Endothelial cell of umbilical vein (primary cell): ENCODE data around the gene DDX54. TPM values are rescaled to one million over a fixed set of nuclear protein-coding genes. Genes with fewer than 3 reads are reported as not detected.

Source experiments
- BruUV-seq: library from RNA; stranded (reverse); fragments of 400-500 nt; replicated peaks from 2 replicates; lab custom pipeline; 2021; lab: Mats Ljungman, UMichigan
- CTCF ChIA-PET: fragments of 300-600, 350-600 bp; sonication (Branson Sonifier 250); formaldehyde crosslinking; loops from one replicate; lab custom pipeline; 2021; ENCODE audit warnings: antibody characterized with exemption, inconsistent platforms; lab: Charles Lee
- POLR2A ChIA-PET: fragments of 300-600, 350-600 bp; sonication (Branson Sonifier 250); formaldehyde crosslinking; loops from one replicate; lab custom pipeline; 2021; ENCODE audit warnings: antibody characterized with exemption, inconsistent platforms; lab: Charles Lee
- DNase-seq: peaks from one replicate; pipeline ENCODE4 v3.0.0-alpha.2; 2011; ENCODE audit warnings: low read depth, low spot score
- FAIRE-seq: peaks from 2 replicates; lab custom pipeline; 2011; peaks lifted over from hg19 to GRCh38; lab: Jason Lieb, UNC
- H2AFZ ChIP-seq: 2 replicates; pipeline ENCODE4 v1.6.0; 2012; ENCODE audit warnings: low read depth, low read length, control low read depth, inconsistent platforms
- H3K27ac ChIP-seq: 2 replicates; pipeline ENCODE4 v1.5.1; 2011; ENCODE audit warnings: low read depth, mild to moderate bottlenecking, control low read depth, low read length, moderate library complexity; ENCODE audit not compliant: insufficient read depth
- H3K27me3 ChIP-seq, 2 experiments: 2 replicates each; pipeline versions ENCODE4 v1.6.0 to v1.6.1; 2011; ENCODE audit warnings: low read length in 2 of 2, mixed read lengths in 1 of 2; ENCODE audit not compliant: control insufficient read depth in 2 of 2, insufficient read depth in 2 of 2
- H3K36me3 ChIP-seq, 2 experiments: 2 replicates in 1 of 2; 3 replicates in 1 of 2; pipeline ENCODE4 v1.5.1; 2011; ENCODE audit warnings: low read length in 2 of 2, mild to moderate bottlenecking in 1 of 2, moderate library complexity in 1 of 2; ENCODE audit not compliant: control insufficient read depth in 2 of 2, insufficient read depth in 2 of 2; ENCODE audit errors: extremely low read depth in 1 of 2
- H3K4me1 ChIP-seq: 3 replicates; pipeline ENCODE4 v1.5.1; 2011; ENCODE audit warnings: mild to moderate bottlenecking, low read length; ENCODE audit not compliant: control insufficient read depth, insufficient read depth; ENCODE audit errors: extremely low read depth
- H3K4me2 ChIP-seq: 2 replicates; pipeline ENCODE4 v1.6.1; 2011; ENCODE audit warnings: low read length, control low read depth, mixed read lengths; ENCODE audit not compliant: insufficient read depth
- H3K4me3 ChIP-seq, 3 experiments: fragments of 200-600 bp in 1 of 3; sonication (generic), shearing (Covaris generic) in 1 of 3; replicated peaks in 1 of 3; 2 replicates each; pipeline ENCODE4 v1.5.1; 2011 to 2016; ENCODE audit warnings: control low read depth in 3 of 3, low read length in 3 of 3, mild to moderate bottlenecking in 2 of 3, inconsistent platforms in 1 of 3, low read depth in 1 of 3, moderate library complexity in 1 of 3; ENCODE audit not compliant: insufficient read depth in 1 of 3
- H3K79me2 ChIP-seq: 2 replicates; pipeline ENCODE4 v1.6.0; 2012; ENCODE audit warnings: low read length, inconsistent platforms; ENCODE audit not compliant: control insufficient read depth, insufficient read depth
- H3K9ac ChIP-seq: replicated peaks from 2 replicates; pipeline ENCODE3; 2011; ENCODE audit warnings: low read length, control low read depth; ENCODE audit not compliant: insufficient read depth; ENCODE audit errors: extremely low read depth
- H3K9me1 ChIP-seq: replicated peaks from 3 replicates; pipeline ENCODE4 v1.6.0; 2011; ENCODE audit warnings: mild to moderate bottlenecking, low read length; ENCODE audit not compliant: control insufficient read depth, insufficient read depth; ENCODE audit errors: extremely low read depth
- H3K9me3 ChIP-seq: replicated peaks from 2 replicates; pipeline ENCODE4 v1.5.1; 2012; ENCODE audit warnings: low read length, inconsistent platforms; ENCODE audit not compliant: control insufficient read depth, insufficient read depth
- H4K20me1 ChIP-seq: replicated peaks from 2 replicates; pipeline ENCODE3; 2011; ENCODE audit warnings: mild to moderate bottlenecking, low read length; ENCODE audit not compliant: control insufficient read depth, insufficient read depth; ENCODE audit errors: extremely low read depth
- CTCF ChIP-seq, 2 donors: IDR thresholded peaks; 1 replicate in 1 of 2; 2 replicates in 1 of 2; pipeline ENCODE4 v1.5.1; 2011; ENCODE audit warnings: low read length in 2 of 2, mild to moderate bottlenecking in 2 of 2, moderate library complexity in 2 of 2, control low read depth in 1 of 2, inconsistent platforms in 1 of 2, low read depth in 1 of 2; ENCODE audit not compliant: insufficient read depth in 1 of 2; ENCODE audit errors: extremely low read depth in 1 of 2
- EZH2 ChIP-seq: IDR thresholded peaks from 2 replicates; pipeline ENCODE4 v1.6.1; 2012; ENCODE audit warnings: borderline replicate concordance, low read depth, mild to moderate bottlenecking, moderate library complexity, low read length, inconsistent platforms; ENCODE audit not compliant: severe bottlenecking
- FOS ChIP-seq: IDR thresholded peaks from 2 replicates; pipeline ENCODE4 v1.6.1; 2011; ENCODE audit warnings: mild to moderate bottlenecking, low read length, moderate library complexity, borderline replicate concordance; ENCODE audit not compliant: insufficient read depth
- GATA2 ChIP-seq: IDR thresholded peaks from 2 replicates; pipeline ENCODE4 v1.7.0; 2011; ENCODE audit warnings: low read depth, mild to moderate bottlenecking, moderate library complexity, mixed read lengths, low read length; ENCODE audit not compliant: insufficient read length, insufficient read depth
- JUN ChIP-seq: IDR thresholded peaks from 2 replicates; pipeline ENCODE4 v1.6.1; 2011; ENCODE audit warnings: borderline replicate concordance, low read depth; ENCODE audit not compliant: insufficient read length, insufficient read depth
- MAX ChIP-seq: IDR thresholded peaks from 2 replicates; pipeline ENCODE4 v1.6.1; 2011; ENCODE audit not compliant: insufficient read depth, insufficient read length
- MYC ChIP-seq: IDR thresholded peaks from one replicate; pipeline ENCODE4 v1.6.1; 2011; ENCODE audit warnings: mild to moderate bottlenecking, low read depth, low read length
- POLR2A ChIP-seq: IDR thresholded peaks from 2 replicates; pipeline ENCODE4 v1.6.1; 2012; ENCODE audit warnings: low read depth, mild to moderate bottlenecking, control low read depth, low read length
- POLR2AphosphoS5 ChIP-seq: IDR thresholded peaks from 2 replicates; pipeline ENCODE4 v1.6.1; 2012; ENCODE audit warnings: low read depth, mild to moderate bottlenecking, control low read depth, low read length, moderate library complexity; ENCODE audit not compliant: insufficient read depth
- dilution Hi-C: fragments of 300-500 bp; cut with MboI; formaldehyde crosslinking; loops from one replicate; pipeline ENCODE4 v1.15.0; 2019; ENCODE audit warnings: low sequenced_read_pairs; ENCODE audit not compliant: extremely low pct_ligation_motif_present
- intact Hi-C: fragments of 100-400 bp; cut with micrococcal nuclease; formaldehyde crosslinking; loops from one replicate; pipeline ENCODE4 v1.10.0; 2022
- polyA plus RNA-seq, 4 experiments: library from polyadenylated mRNA; depleted of rRNA in 3 of 4; stranded (reverse) in 3 of 4; unstranded in 1 of 4; fragments of >200 nt; gene quantifications; 2 replicates each; pipeline versions ENCODE4 v1.2.1 to v1.2.3, GENCODE V29; 2011 to 2012; ENCODE audit warnings: missing spikeins in 1 of 4
- total RNA-seq: library from RNA; stranded (reverse); gene quantifications from 2 replicates; pipeline ENCODE4 v1.2.3, GENCODE V29; 2021

The DDX54 gene
- total and polyA plus RNA-seq, 2 donors (not counting 3 experiments of a cell fraction or from before 2014, with no cell fraction given): 54.1 to 90.0 TPM

GRCh38 chr12:113138826-113139225, 46.5 kb downstream of the DDX54 start:
- no peak overlapping the region for H2AFZ ChIP-seq
- ChIA-PET CTCF (interaction anchor here (2.3 kb wide), 1 partner anchor 146 kb away, joined by 7 read pairs; no protein-coding TSS in a partner anchor), POLR2A (no interaction called here)
- FAIRE-seq (no peak), DNase-seq (no peak)
- no peaks in the 10 kb centered on the region for H3K9me1 ChIP-seq
- intact Hi-C loops: no loop called here
- no peak overlapping the region for H3K4me3 ChIP-seq
- no peaks in the 10 kb centered on the region for H3K79me2 ChIP-seq
- no peaks in the 10 kb centered on the region for H4K20me1 ChIP-seq
- no TSS peak for BruUV-seq
- dilution Hi-C loops: no loop called here
- H3K9me3 ChIP-seq: no peaks in the 10 kb centered on the region
- TF ChIP-seq EZH2 (no peak), MYC (no peak), CTCF (IDR thresholded peaks at IDR 0.05; ENCODE audit: extremely low read depth in 1 of 2, insufficient read depth in 1 of 2, low read depth in 1 of 2, low read length in 2 of 2) (no peak), GATA2 (no peak), MAX (no peak), POLR2A (no peak), JUN (no peak), FOS (no peak), POLR2AphosphoS5 (no peak)
- H3K4me2 ChIP-seq: no peak overlapping the region
- H3K36me3 ChIP-seq: no peaks in the 10 kb centered on the region
- H3K27ac ChIP-seq: no peak overlapping the region
- H3K4me1 ChIP-seq: no peaks in the 10 kb centered on the region
- no peaks in the 10 kb centered on the region for H3K27me3 ChIP-seq
- no peak overlapping the region for H3K9ac ChIP-seq
